Frontal cortex (tissue), 4 donors: ENCODE results near the gene MDFI. TPM values are rescaled to one million over a fixed set of nuclear protein-coding genes. Genes with fewer than 3 reads are reported as not detected.
A peak's percentile ranks its signal among the peaks of the same experiment; 100 is the strongest.

ENCODE experiments used
- DNase-seq, 2 donors: peaks; one replicate each; pipeline ENCODE4 v3.0.0; 2012; ENCODE audit warnings: low spot score in 2 of 2
- FAIRE-seq: peaks from 2 replicates; lab custom pipeline; 2012; peaks lifted over from hg19 to GRCh38; lab: Jason Lieb, UNC
- total RNA-seq: library from RNA; depleted of rRNA; stranded (reverse); fragments of >200 nt; gene quantifications from one replicate; pipeline ENCODE4 v1.2.3, GENCODE V29; 2014
- donor health status: control.
- donor health status: control.
- donor health status: control.

MDFI gene
- total RNA-seq, result 11.4 TPM

- FAIRE-seq (no peak), DNase-seq (peak in 1 of 2 donors; percentile 48)
These were observed at the start of gene MDFI for GRCh38 chr6:41638002-41638934. TSS of gene MDFI (plus strand) at chr6:41638468. CDS start at chr6:41638750, 282 bp downstream.

DNA sequence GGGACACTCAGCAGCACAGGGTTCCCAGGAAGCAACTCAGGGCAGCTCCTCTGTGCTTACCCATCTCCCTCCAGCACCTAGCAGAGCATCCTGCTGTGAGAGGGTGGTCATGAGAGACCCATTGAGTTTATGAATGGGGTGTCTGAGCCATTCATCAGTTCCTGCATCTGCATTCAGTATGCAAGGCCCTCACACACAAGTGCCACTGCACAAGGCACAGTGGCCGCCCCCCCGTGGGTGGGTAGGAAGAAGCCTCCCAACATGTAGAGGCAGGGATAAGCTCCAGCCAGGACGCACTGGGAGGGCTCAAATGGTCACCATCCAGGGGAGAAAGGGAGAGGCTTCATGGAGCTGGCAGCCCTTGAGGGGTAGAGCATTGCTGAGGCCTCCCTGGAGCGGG is 49.0 kb upstream of the MDFI start:
- DNase-seq (no peak), FAIRE-seq (no peak)

DNA sequence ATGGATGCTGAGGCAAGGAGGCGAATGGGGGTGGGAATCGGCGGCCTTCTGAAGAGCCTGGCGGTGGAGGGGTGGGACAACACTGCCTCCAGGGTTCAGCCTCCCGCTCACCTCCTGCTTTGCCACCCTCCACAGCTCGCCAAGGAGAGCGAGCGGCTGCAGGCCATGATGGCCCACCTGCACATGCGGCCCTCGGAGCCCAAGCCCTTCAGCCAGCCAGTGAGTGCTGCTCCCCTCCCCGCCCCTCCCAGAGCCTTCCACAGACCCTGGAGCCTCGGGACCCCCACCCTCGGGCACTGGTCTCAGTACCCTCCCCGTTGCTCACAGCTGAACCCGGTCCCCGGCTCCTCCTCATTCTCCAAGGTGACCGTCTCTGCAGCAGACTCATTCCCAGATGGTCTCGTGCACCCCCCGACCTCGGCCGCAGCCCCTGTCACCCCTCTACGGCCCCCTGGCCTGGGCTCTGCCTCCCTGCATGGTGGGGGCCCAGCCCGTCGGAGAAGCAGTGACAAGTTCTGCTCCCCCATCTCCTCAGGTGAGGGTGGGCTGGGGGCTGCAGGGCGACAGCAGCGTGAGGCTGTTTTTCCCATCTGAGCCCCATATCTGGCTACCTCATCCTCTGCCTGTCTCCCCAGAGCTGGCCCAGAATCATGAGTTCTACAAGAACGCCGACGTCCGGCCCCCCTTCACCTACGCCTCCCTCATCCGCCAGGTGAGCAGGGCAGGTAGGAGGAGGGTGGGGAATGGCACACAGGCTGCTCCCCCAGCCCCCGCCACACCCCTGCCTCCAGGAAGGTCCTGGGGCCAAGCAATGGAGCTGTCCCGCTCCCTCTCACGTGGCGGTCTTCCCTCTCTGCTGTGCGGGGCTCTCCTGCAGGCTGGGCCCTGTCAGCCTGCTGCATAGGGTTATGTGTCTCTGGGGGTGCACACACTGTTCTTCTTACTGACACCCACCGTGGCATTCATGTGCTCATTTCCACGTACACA is 48.3 kb upstream of the MDFI start:
- DNase-seq (no peak), FAIRE-seq (no peak)

- DNase-seq (no peak), FAIRE-seq (no peak)
These were observed 47.1 kb upstream of the MDFI start for GRCh38 chr6:41591122-41591521.

- FAIRE-seq, result no peak
- DNase-seq, result peak; percentile 79 to 88
These were observed 46.3 kb upstream of the MDFI start for GRCh38 chr6:41591859-41592502.

DNA sequence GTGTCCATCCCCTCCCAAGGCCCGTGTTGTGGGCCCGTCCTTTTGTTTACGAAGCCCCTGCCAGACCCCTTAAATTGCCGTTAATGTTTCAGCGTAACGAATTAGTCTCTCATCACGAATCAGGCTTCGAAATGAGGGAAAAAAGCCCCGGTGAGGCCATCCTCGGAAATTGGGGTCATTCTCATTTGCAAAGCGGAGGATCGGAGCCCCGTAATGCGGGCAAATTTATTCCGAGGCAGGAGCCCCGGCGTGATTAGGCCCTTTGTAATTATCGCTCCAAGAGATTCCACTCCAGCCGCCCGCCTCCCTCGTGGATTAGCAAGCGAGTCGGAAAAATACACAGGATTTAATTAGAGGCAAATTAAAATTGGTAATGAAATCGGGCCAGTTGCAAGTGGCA is 44.9 kb upstream of the MDFI start:
- DNase-seq, result no peak
- FAIRE-seq, result no peak

GRCh38 chr6:41593839-41594238 is 44.4 kb upstream of the MDFI start:
- FAIRE-seq (no peak), DNase-seq (no peak)

DNA sequence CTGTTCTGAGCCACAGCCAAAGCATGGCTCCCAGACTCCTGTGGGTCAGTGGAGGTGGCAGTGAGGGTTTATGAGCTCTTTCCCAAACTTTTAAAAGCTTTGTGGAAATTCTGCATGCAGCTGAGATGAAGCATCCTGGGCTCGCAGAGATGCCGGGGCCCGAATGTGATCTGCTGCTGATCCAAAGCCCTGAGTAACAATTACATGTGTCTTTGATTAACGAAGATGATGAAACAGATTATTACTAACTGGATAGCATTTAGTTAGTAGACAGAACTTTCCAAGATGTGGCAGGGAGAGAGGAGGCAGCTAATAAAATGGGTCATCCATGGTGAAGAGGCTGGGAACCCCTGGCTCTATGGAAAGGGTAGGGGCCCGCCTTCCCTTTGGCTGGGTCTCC is 43.9 kb upstream of the MDFI start:
- FAIRE-seq (no peak), DNase-seq (no peak)

DNA sequence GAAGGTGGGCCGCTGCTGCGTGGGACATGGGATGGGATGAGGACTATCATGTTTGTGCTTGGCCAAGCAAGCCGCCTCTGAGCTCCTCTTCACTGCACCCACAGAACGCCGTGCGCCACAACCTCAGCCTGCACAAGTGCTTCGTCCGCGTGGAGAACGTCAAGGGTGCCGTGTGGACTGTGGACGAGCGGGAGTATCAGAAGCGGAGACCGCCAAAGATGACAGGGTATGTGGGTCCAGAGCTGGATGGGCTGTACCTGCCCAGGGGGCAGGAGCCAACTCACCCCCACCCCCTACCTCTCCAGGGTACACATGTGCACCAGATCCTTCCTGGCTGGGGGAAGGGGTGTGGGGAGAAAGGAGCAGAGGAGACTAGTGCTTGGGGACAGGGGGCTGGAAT is 43.5 kb upstream of the MDFI start:
- no peak for FAIRE-seq

GRCh38 chr6:41595166-41595565 is 43.1 kb upstream of the MDFI start:
- FAIRE-seq (no peak), DNase-seq (no peak)

More for the DNA sequence above, 43.5 kb upstream of the MDFI start:
- DNase-seq, result no peak

DNA sequence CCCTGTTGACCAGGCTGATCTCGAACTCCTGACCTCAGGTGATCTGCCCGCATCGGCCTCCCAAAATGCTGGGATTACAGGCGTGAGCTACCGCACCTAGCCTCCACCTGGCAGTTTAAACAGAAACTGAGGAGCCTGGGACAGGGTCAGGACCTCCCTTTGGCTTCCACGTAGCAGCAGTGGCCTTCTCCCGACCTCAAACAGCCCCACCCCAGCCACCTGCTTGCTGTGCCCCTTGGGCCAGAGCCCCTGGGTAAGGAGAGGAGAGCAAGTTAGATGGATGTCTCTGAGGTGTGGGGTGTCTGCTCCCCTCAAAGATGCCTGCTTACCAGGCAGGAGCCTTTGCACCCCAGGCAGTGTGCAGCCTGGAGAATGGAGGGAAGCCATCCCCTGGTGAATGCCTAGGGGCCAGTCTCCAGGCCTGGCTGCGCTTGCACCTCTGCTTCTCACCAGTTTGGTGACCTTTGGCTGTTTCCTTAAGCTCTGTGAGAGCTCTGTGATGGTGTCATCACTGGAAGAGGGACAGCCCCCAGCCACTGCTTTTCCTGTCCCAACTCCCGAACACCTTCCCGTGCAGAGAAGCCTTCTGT is 42.1 kb upstream of the MDFI start:
- DNase-seq, result no peak
- FAIRE-seq, result no peak

DNA sequence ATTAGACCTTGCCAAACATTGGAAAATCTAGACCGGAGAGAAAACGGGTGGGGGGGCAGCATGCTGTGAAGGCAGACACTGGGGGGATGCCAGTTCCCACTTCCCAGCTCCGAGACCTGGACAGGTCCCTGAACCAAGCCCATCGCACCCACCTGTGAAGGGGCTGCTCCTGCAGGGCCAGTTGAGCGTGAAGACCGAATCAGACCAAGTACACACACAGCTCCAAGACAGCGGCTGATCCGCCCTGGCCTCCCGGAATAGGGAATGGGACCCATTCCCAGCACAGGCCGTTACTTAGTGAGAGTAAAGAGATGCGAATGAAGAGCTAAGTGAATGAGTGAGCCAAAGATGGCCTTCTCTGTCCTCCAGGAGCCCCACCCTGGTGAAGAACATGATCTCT is 41.5 kb upstream of the MDFI start:
- DNase-seq, result no peak
- FAIRE-seq, result no peak

DNA sequence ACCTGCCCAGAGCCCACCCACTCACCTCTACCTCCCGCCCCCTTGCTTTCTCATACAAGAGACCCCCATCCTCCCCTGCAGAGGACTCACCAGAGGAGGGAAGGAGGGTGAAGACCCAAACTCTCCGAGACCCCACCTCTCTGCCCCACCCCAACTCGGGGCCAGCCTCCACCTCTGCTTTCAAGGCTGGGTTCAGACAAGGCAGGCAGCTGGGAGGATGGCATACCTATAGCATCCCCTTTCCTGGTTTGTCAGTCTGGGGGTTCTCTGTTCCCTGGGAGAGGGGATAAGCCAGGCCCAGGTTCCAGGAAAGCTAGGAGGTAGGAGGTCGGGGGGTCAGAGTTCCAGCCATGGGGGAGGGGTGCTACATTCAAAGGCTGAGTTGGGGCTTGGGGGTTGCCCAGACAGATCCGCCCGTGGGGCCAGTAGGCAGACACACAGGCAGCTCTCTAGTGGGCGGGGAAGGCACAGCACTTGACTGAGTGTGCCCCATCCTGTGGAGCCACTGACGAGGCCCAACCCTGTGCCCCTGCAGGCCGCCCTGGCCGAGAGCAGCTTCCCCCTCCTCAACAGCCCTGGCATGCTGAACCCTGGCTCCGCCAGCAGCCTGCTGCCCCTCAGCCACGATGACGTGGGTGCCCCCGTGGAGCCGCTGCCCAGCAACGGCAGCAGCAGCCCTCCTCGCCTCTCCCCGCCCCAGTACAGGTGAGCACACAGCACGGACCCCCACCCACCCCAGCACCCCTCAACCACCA is 40.8 kb upstream of the MDFI start:
- FAIRE-seq (no peak), DNase-seq (no peak)

- FAIRE-seq, result no peak
- no peak for DNase-seq
These were observed 39.6 kb upstream of the MDFI start for GRCh38 chr6:41598670-41599014.

GRCh38 chr6:41599015-41599851 is 39.0 kb upstream of the MDFI start:
- FAIRE-seq (no peak), DNase-seq (no peak)

DNA sequence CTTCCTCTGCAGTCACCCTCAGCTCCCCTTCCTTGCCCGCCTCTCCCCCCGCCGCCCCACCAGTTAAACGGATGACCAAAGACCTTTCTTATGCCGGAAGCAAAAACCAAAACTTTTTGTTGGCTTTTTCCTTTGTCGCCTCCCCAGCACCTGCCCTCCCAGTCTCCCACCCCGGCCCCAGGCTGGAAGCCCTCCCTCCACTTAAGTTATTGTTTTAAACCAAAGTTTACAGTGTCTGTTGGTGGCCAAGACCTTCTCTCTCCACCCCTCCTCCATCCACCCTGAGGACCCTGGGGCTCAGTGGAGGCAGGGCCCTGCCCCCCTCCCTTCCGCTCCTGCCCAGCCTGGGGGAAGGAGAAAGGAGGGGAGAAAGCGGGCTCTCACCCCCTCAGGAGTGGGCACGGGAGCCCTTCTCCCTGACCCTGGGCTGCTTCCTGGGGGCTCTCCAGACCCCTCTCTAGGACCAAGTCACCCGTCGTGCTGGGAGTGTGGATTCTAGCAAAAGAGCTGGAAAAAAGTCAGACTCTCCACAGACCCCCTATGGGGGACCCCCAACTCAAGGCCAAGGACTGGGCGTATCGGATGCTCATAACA is 38.3 kb upstream of the MDFI start:
- FAIRE-seq (no peak), DNase-seq (no peak)

GRCh38 chr6:41600499-41601247 is 37.6 kb upstream of the MDFI start:
- FAIRE-seq, result no peak
- no peak for DNase-seq
